Measurements from ENCODE around the gene REM2. TPM values are rescaled to one million over a fixed set of nuclear protein-coding genes. Genes with fewer than 3 reads are reported as not detected.
"Not testable (repeated sequence)": the region's sequence is repeated elsewhere in the genome, so short reads cannot be mapped to it uniquely, and the experiment has no call there.

REM2 gene
- total and polyA plus RNA-seq, 2 donors (not counting 1 experiment from before 2014, with no cell fraction given): 0.06 to 0.17 TPM

DNA sequence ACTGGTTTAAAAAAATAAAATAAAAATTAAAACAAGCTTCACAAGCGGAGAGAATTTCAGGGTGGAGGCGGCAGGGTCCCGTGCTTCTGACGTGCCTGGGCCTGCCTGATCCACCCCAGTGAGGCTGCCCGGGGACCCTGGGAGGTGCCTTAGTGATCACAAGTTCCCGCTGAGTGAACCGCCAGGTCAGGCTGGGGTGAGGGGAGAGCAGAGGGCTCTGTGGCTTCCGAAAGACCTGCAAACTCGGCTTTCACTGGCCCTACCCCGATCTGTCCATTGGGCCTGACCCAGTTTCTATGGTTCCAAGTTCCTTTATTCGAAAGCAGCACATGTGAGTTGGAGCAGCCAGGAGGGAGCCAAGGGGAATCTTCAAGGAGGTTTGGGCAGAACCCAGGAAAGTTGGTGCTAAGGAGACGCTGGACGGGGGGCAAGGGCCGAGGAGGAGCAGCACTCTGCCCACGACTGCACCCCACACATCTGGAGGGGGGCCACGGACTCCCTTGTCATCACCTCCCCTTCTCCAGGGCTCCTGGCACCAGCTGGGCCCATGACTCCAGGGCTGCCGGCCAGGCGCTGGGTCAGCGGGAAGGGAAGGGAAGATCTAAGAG lies 33.7 kb upstream of the REM2 start:
- DNase-seq (ENCODE audit: low read depth in 2 of 2): peak in 1 of 2 donors; percentile 49
- H3K4me2 ChIP-seq (ENCODE audit: extremely low read depth, insufficient read depth, low read length): peak overlapping the region; percentile 55
- TF ChIP-seq EZH2 (IDR thresholded peaks at IDR 0.05; ENCODE audit: low read length, missing control alignments) (no peak), CTCF (conservative IDR thresholded peaks at IDR 0.05 in 1 of 2, IDR thresholded peaks at IDR 0.05 in 1 of 2; ENCODE audit: low read depth in 1 of 2, low read length in 2 of 2) (no peak)
- H4K20me1 ChIP-seq (ENCODE audit: control insufficient read depth, extremely low read depth, insufficient read depth, low read length): no peaks in the 10 kb centered on the region
- H2AFZ ChIP-seq (ENCODE audit: low read length): no peak overlapping the region
- H3K27ac ChIP-seq (ENCODE audit: insufficient read depth, low read length): peak overlapping the region; percentile 100
- H3K79me2 ChIP-seq (ENCODE audit: control insufficient read depth, insufficient read depth, low read length): peaks cover 21% of the 10 kb centered on the region
- H3K36me3 ChIP-seq (ENCODE audit: control insufficient read depth, insufficient read depth, low read length): peaks cover 24% of the 10 kb centered on the region
- H3K4me1 ChIP-seq (ENCODE audit: control insufficient read depth, extremely low read depth, insufficient read depth, low read length): peaks cover 64% of the 10 kb centered on the region
- no peaks in the 10 kb centered on the region for H3K9me3 ChIP-seq (ENCODE audit: control insufficient read depth, insufficient read depth, low read depth, low read length)
- peak overlapping the region; percentile 67 for H3K9ac ChIP-seq (ENCODE audit: insufficient read depth, low read length)
- no peaks in the 10 kb centered on the region for H3K27me3 ChIP-seq (ENCODE audit: control insufficient read depth, insufficient read depth, low read length)
- peak overlapping the region in 1 of 4 experiments; percentile 11 for H3K4me3 ChIP-seq (replicated peaks in 1 of 4; ENCODE audit: control extremely low read depth in 1 of 4, insufficient read depth in 1 of 4, low read depth in 3 of 4, low read length in 4 of 4)

- no peak overlapping the region for H2AFZ ChIP-seq (ENCODE audit: low read length)
Measured at GRCh38 chr14:22850944-22851764, 31.9 kb upstream of the REM2 start.

DNA sequence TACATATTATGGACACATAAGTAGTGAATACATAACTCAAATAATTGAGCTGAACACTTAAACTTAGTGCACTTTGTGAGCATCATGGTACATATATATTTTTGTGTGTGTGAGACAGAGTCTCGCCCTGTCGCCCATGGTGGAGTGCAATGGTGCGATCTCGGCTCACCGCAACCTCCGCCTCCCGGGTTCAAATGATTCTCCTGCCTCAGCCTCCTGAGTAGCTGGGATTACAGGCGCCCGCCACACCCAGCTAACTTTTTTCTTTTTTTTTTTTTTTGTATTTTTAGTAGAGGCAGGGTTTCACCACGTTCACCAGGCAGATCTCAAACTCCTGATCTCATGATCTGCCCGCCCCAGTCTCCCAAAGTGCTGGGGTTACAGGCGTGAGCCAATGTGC lies 30.8 kb upstream of the REM2 start:
- H3K9me3 ChIP-seq (ENCODE audit: control insufficient read depth, insufficient read depth, low read depth, low read length); H3K36me3 ChIP-seq (ENCODE audit: control insufficient read depth, insufficient read depth, low read length); H3K79me2 ChIP-seq (ENCODE audit: control insufficient read depth, insufficient read depth, low read length); H3K27me3 ChIP-seq (ENCODE audit: control insufficient read depth, insufficient read depth, low read length); H3K9ac ChIP-seq (ENCODE audit: insufficient read depth, low read length); DNase-seq (ENCODE audit: low read depth in 2 of 2); H2AFZ ChIP-seq (ENCODE audit: low read length); H4K20me1 ChIP-seq (ENCODE audit: control insufficient read depth, extremely low read depth, insufficient read depth, low read length); H3K4me3 ChIP-seq (replicated peaks in 1 of 4; ENCODE audit: control extremely low read depth in 1 of 4, insufficient read depth in 1 of 4, low read depth in 3 of 4, low read length in 4 of 4); H3K4me2 ChIP-seq (ENCODE audit: extremely low read depth, insufficient read depth, low read length): not testable (repeated sequence)
- Histone ChIP-seq H3K4me1 (ENCODE audit: control insufficient read depth, extremely low read depth, insufficient read depth, low read length) (peaks cover 46% of the 10 kb centered on the region), H3K27ac (ENCODE audit: insufficient read depth, low read length) (peak overlapping the region; percentile 100)

More at GRCh38 chr14:22850944-22851764, 31.9 kb upstream of the REM2 start:
- Histone ChIP-seq H3K9me3 (ENCODE audit: control insufficient read depth, insufficient read depth, low read depth, low read length) (no peaks in the 10 kb centered on the region), H4K20me1 (ENCODE audit: control insufficient read depth, extremely low read depth, insufficient read depth, low read length) (no peaks in the 10 kb centered on the region), H3K4me2 (ENCODE audit: extremely low read depth, insufficient read depth, low read length) (peak overlapping the region; percentile 91), H3K27me3 (ENCODE audit: control insufficient read depth, insufficient read depth, low read length) (no peaks in the 10 kb centered on the region), H3K9ac (ENCODE audit: insufficient read depth, low read length) (peak overlapping the region; percentile 83), H3K27ac (ENCODE audit: insufficient read depth, low read length) (peak overlapping the region; percentile 100), H3K4me1 (ENCODE audit: control insufficient read depth, extremely low read depth, insufficient read depth, low read length) (peaks cover 56% of the 10 kb centered on the region), H3K79me2 (ENCODE audit: control insufficient read depth, insufficient read depth, low read length) (peaks cover 4% of the 10 kb centered on the region), H3K4me3 (replicated peaks in 1 of 4; ENCODE audit: control extremely low read depth in 1 of 4, insufficient read depth in 1 of 4, low read depth in 3 of 4, low read length in 4 of 4) (peak overlapping the region in 2 of 4 experiments; percentile 3 to 45), H3K36me3 (ENCODE audit: control insufficient read depth, insufficient read depth, low read length) (peaks cover 9% of the 10 kb centered on the region)
- TF ChIP-seq CTCF (conservative IDR thresholded peaks at IDR 0.05 in 1 of 2, IDR thresholded peaks at IDR 0.05 in 1 of 2; ENCODE audit: low read depth in 1 of 2, low read length in 2 of 2) (no peak), EZH2 (IDR thresholded peaks at IDR 0.05; ENCODE audit: low read length, missing control alignments) (no peak)
- peak; percentile 97 to 98 for DNase-seq (ENCODE audit: low read depth in 2 of 2)
